HG03039 (cell line): ENCODE results near the gene KPNA5.
"Not testable (repeated sequence)": the region's sequence is repeated elsewhere in the genome, so short reads cannot be mapped to it uniquely, and the experiment has no call there.

Source experiments
- ATAC-seq: cut with Tn5 transposase; IDR thresholded peaks from one replicate; pipeline ENCODE4 v1.9.1; 2021; ENCODE audit warnings: mild to moderate bottlenecking, moderate library complexity; ENCODE audit not compliant: unreplicated experiment

The KPNA5 gene

DNA sequence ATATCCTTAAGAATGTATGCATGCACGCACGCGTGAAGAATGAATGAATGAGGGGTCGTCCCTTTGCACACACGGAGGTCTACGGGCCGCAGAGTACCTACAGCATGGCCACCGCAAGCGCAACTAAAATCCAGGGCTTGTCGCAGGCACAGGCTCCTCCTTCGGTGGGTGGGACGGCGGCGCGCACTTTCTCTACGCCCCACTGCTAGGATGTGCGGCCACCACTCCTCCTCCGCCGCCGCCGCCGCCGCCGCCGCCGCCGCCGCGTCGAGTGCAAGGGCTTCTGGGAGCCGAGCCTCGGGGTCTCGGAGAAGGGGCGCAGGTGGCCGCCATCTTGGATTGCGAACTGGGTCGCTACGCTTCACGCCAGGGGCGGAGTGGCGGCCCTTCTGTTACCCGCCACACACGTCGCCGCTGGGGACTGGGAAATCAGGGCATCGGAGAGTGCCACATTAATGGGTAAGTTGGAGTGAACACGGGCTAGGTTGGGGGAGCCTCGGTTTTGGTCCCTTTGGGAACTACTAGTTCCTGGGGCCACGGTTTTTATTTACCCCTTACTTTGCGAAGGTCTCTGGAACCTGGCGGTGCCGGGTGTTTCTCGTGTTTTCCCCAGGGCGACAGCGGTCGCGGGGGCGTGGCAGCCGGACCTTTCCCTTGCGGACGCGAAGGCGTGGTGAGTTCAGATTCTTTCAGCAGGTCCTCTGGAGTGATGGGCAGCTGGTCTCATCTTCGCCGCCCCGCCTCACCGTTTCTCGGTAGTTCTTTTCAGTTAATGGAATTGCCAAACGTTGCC, at the start of gene KPNA5:
Gene KPNA5 (plus strand): TSS at position 332 of the 793 bp plus-strand sequence. CDS start 124 bp downstream, at position 456.
- ATAC-seq = peak; percentile 95

DNA sequence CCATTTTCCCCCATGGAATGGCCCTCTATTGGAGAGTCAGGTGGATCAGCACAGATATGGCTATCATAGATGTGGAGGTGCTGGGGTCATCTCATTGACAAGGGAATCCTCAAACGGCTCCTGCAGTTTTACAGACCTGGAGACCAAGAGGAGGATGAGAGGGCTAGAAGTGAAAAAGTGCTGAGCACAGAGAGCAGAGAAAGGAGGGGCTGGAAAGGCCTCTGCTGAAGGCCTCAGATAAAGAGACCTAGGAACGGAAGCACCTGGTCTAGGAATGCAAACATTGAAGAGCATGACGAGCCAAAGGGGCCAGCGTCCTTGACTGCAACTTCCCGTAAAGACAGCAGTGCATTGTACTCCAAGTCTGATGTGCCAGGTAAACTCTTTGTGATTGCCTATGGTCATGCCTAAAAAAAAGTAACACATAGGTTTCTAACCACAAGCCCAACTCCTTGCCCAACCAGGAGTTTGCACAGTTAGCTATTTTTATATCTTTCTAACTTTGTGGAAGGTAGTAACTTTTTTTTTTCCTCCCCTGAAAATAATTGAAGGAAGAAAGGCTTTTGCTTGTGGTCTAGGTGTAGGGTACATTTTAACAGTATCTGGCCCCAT, 49.5 kb upstream of the KPNA5 start:
- no peak for ATAC-seq

- ATAC-seq = no peak
Observed at GRCh38 chr6:116633685-116634084, 47.3 kb upstream of the KPNA5 start.

DNA sequence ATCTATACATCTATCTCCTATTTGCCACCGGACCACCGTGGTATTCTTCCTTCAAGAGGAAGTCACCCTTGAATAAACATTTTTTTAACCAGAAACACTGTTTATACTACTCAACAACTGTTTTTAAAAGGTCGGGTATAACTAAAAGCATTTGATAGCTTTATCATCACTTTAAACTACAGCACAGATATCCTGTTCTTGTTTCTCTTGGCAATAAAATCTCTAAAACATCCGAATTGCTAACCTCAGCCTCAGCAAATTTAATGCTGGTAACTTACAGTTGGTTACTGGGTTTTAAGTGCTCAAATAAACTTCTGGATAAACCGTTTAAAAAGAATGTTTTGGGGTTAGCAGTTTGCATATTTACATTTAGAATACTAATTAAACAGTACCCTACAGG, 32.9 kb upstream of the KPNA5 start:
- no peak for ATAC-seq

GRCh38 chr6:116649129-116649528, 31.9 kb upstream of the KPNA5 start:
- no peak for ATAC-seq

GRCh38 chr6:116651916-116652315, 29.1 kb upstream of the KPNA5 start:
- ATAC-seq = no peak

DNA sequence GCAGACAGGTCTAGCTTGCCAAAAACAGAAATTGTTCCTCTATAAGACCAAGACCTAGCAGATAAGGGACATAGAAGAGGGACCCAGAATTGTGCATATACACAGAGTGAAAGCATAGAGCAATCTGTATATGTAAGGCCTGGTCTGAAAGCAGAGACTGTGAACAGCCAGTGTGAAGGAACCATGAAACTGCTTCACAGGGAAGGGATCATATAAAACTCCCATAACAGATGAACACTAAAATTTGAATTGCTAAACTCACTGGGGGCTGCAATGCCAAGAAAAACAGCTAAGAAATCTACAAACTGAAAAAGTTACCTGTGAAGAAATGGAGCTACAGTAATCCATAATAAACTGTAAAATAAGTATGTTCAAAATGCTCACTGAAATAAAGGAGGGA, 19.4 kb upstream of the KPNA5 start:
- ATAC-seq = no peak

DNA sequence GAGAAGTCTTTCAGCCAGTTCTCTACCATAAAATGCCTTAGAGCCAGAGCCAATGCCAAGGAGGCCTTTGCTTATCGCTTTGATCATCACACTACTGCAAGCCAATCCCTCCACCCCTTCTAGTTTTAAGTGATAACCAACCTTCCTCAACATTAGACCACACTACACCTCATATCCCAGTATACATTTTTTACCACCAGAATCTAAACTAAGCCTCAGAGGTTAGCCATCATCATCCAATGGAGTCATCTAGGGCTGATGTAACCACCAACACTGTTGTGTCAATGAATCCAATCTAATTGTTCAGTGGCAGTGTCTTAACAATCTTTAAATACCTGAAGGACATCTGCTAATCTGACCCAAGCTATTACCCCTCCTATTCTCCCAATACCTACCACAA, 18.8 kb upstream of the KPNA5 start:
- ATAC-seq = no peak

DNA sequence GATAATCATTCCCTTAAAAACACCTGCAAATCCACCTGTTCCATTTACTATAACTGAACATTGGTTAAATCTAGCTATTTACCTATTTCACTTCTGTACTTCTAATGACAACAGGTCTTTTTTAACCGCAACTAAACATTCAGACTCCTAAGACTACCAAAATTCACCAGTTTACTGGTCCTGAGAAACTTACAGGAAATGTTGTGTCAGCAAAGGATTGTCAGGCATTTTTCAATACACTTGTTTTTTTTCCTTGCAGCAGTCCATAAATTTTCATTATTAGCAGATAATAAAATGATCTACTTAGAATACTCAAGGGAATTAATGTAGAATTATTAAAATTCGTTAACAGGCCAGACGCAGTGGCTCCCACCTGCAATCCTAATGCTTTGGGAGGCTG, 17.7 kb upstream of the KPNA5 start:
- no peak for ATAC-seq

DNA sequence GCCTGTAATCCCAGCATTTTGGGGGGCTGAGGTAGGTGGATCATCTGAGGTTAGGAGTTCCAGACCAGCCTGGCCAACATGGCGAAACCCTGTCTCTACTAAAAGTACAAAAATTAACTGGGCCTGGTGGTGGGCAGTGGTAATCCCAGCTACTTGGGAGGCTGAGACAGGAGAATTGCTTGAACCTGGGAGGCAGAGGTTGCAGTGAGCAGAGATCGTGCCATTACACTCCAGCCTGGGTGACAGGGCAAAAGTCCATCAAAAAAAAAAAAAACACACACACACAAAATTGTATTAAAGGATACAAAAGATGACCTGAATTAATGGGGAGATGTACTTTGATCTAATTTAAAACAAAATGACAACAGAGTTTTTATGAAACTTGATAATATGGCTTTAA, 16.8 kb upstream of the KPNA5 start:
- not testable (repeated sequence) for ATAC-seq

GRCh38 chr6:116665464-116665863, 15.5 kb upstream of the KPNA5 start:
- ATAC-seq = no peak

- ATAC-seq = peak; percentile 50
Observed at GRCh38 chr6:116666869-116667268, 14.1 kb upstream of the KPNA5 start.

- ATAC-seq = no peak
Observed at GRCh38 chr6:116667623-116668022, 13.4 kb upstream of the KPNA5 start.

DNA sequence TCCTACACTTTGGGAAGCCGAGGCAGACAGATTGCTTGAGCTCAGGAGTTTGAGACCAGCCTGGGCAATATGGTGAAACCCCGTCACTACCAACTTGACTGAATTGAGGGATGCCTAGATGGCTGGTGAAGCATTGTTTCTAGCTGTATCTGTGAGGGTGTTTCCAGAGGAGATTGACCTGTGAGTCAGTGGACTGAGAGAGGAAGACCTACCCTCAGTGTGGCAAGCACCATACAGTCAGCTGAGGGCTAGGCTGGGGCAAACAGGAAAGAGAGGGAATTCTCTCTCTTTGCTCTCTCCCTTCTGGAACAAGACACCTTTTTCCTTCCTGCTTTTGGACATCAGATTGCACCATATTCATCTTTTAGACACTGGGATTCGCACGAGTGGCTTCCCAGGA, 8.7 kb upstream of the KPNA5 start:
- no peak for ATAC-seq

- ATAC-seq = no peak
Observed at GRCh38 chr6:116676021-116676420, 5.0 kb upstream of the KPNA5 start.

GRCh38 chr6:116682334-116682712, 1.3 kb downstream of the KPNA5 start:
- no peak for ATAC-seq

DNA sequence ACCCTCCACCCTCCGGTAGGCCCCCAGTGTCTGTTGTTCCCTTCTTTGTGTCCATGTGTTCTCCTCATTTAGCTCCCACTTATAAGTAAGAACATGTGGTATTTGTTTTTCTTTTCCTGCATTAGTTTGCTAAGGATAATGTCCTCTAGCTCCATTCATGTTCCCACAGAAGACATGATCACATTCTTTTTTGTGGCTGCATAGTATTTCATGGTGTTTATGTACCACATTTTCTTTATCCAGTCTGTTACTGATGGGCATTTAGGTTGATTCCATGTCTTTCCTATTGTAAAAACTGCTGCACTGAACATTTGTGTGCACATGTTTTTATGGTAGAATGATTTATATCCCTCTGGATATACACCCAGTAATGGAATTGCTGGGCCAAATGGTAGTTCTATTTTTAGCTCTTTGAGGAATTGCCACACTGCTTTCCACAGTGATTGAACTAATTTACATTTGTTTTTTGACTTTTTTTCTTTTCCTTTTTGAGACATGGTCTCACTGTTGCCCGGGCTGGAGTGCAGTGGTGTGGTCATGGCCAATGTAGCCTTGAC, 4.5 kb downstream of the KPNA5 start:
- ATAC-seq = no peak

GRCh38 chr6:116686475-116687101, 5.6 kb downstream of the KPNA5 start:
- not testable (repeated sequence) for ATAC-seq

GRCh38 chr6:116691154-116691553, 10.1 kb downstream of the KPNA5 start:
- ATAC-seq = no peak

DNA sequence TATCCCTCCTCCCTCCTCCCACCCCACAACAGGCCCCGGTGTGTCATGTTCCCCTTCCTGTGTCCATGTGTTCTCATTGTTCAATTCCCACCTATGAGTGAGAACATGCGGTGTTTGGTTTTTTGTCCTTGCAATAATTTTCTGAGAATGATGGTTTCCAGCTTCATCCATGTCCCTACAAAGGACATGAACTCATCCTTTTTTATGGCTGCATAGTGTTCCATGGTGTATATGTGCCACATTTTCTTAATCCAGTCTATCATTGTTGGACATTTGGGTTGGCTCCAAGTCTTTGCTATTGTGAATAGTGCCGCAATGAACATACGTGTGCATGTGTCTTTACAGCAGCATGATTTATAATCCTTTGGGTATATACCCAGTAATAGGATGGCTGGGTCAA, 11.9 kb downstream of the KPNA5 start:
- ATAC-seq = not testable (repeated sequence)

GRCh38 chr6:116693275-116693674, 12.3 kb downstream of the KPNA5 start:
- ATAC-seq = not testable (repeated sequence)

DNA sequence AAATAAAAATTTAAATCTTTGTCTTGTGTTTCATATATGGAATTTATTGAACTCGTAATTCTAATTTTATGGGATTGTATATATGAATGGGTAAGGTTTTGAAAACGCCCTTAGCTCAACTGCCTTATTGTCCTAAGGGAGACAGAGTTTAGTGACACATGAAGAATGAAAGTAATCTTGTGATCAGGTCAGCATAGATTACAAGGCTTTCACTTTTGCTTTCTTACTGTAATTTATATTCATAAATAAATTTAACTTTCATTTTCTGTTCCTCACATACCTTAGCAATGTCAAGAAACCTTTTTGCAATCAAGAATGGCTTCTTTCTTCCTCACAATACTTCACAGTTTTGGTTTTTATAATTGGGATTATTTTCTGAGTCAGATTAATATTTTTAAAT, 14.4 kb downstream of the KPNA5 start:
- ATAC-seq = peak; percentile 77
